ENCODE data around the gene PPP4R4. TPM values are rescaled to one million over a fixed set of nuclear protein-coding genes. Genes with fewer than 3 reads are reported as not detected.
"Not testable (repeated sequence)": the region's sequence is repeated elsewhere in the genome, so short reads cannot be mapped to it uniquely, and the experiment has no call there.

Gene PPP4R4
- polyA plus RNA-seq, 1 donor from 2014 or later, result 4.8 TPM

DNA sequence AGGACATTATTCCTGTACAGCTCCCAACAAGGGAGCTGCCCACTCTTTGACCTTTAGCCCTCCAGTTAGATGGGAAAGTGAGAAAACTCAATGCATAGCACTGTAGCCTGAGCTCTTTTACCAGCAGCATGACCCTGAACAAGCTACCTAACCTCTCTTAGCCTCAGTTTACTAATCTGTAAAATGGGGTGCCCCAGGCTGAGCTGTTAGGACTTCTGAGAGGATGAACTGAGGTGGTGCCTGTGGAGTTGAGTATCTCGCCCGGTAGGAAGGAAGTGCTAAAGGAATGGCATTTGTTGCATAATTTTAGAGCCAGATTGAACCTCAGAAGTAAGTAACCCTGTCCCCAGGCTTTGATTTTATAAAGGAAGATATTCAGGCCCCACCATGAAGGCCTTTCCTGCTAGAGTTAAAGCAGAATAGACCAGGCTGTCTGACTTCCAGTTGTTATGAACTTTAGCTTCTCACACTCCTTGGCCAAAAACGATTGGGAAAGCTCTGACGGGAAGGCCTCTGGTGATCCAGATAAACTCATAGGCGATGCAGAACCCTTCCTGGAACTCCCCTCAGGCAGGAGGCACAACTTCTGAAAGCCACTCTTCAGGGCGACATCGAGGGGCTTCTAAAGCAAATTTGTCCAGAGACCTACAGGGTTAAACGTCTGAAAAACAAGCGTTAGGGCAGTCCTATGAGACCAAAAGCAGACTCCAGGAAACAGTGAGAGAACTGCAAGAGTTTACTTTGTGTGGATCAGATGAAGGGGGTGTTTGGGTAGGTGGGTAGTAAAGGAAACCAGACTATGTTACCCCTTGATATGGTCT is 121.4 kb downstream of the PPP4R4 start:
- Histone ChIP-seq H3K9me2 (ENCODE audit: insufficient read depth, low read length) (no peaks in the 10 kb centered on the region), H3K27ac (ENCODE audit: low read length) (no peak overlapping the region), H3K36me3 (ENCODE audit: insufficient read depth, low read length) (no peaks in the 10 kb centered on the region), H3K9ac (ENCODE audit: low read length) (no peak overlapping the region), H4K20me1 (ENCODE audit: insufficient read depth) (no peaks in the 10 kb centered on the region), H3K9me3 (ENCODE audit: low read length) (no peaks in the 10 kb centered on the region), H3K27me3 (ENCODE audit: insufficient read depth, low read depth, low read length) (no peaks in the 10 kb centered on the region), H3F3A (ENCODE audit: insufficient read depth, low read length, poor library complexity, severe bottlenecking) (no peaks in the 10 kb centered on the region), H3K4me3 (ENCODE audit: low read length) (no peak overlapping the region), H3K4me2 (ENCODE audit: low read length) (no peak overlapping the region), H3K79me2 (replicated peaks; ENCODE audit: insufficient read depth, low read length) (no peaks in the 10 kb centered on the region), H2AFZ (ENCODE audit: low read depth, low read length) (no peak overlapping the region)
- TF ChIP-seq SMC3 (conservative IDR thresholded peaks at IDR 0.05; ENCODE audit: poor library complexity) (no peak), CTCF (IDR thresholded peaks at IDR 0.05; ENCODE audit: poor library complexity, severe bottlenecking) (no peak), MXI1 (conservative IDR thresholded peaks at IDR 0.05; ENCODE audit: poor library complexity, severe bottlenecking) (no peak), TAF1 (IDR thresholded peaks at IDR 0.05; ENCODE audit: low read depth) (no peak), RAD21 (conservative IDR thresholded peaks at IDR 0.05) (no peak)

- not testable (repeated sequence) for H3K9me3 ChIP-seq (ENCODE audit: low read length); H3K4me3 ChIP-seq (ENCODE audit: low read length); H3K79me2 ChIP-seq (replicated peaks; ENCODE audit: insufficient read depth, low read length); H3K36me3 ChIP-seq (ENCODE audit: insufficient read depth, low read length); H4K20me1 ChIP-seq (ENCODE audit: insufficient read depth); H3K27ac ChIP-seq (ENCODE audit: low read length); H3K9ac ChIP-seq (ENCODE audit: low read length); H3F3A ChIP-seq (ENCODE audit: insufficient read depth, low read length, poor library complexity, severe bottlenecking); H3K27me3 ChIP-seq (ENCODE audit: insufficient read depth, low read depth, low read length); H3K9me2 ChIP-seq (ENCODE audit: insufficient read depth, low read length); H2AFZ ChIP-seq (ENCODE audit: low read depth, low read length); H3K4me2 ChIP-seq (ENCODE audit: low read length)
Observed at GRCh38 chr14:94296181-94296545, 122.0 kb downstream of the PPP4R4 start.

- H3K27ac ChIP-seq (ENCODE audit: low read length), result no peak overlapping the region
- no peak overlapping the region for H3K4me2 ChIP-seq (ENCODE audit: low read length)
- H3K27me3 ChIP-seq (ENCODE audit: insufficient read depth, low read depth, low read length), result no peaks in the 10 kb centered on the region
- no peaks in the 10 kb centered on the region for H3K36me3 ChIP-seq (ENCODE audit: insufficient read depth, low read length)
- no peaks in the 10 kb centered on the region for H3F3A ChIP-seq (ENCODE audit: insufficient read depth, low read length, poor library complexity, severe bottlenecking)
- no peaks in the 10 kb centered on the region for H3K9me3 ChIP-seq (ENCODE audit: low read length)
- TF ChIP-seq RAD21 (conservative IDR thresholded peaks at IDR 0.05), result no peak
- H3K79me2 ChIP-seq (replicated peaks; ENCODE audit: insufficient read depth, low read length), result no peaks in the 10 kb centered on the region
- no peak overlapping the region for H3K4me3 ChIP-seq (ENCODE audit: low read length)
- H2AFZ ChIP-seq (ENCODE audit: low read depth, low read length), result no peak overlapping the region
- no peaks in the 10 kb centered on the region for H3K9me2 ChIP-seq (ENCODE audit: insufficient read depth, low read length)
- H3K9ac ChIP-seq (ENCODE audit: low read length), result no peak overlapping the region
- no peaks in the 10 kb centered on the region for H4K20me1 ChIP-seq (ENCODE audit: insufficient read depth)
Observed at GRCh38 chr14:94298130-94298529, 124.0 kb downstream of the PPP4R4 start.

GRCh38 chr14:94303111-94303510 is 129.0 kb downstream of the PPP4R4 start:
- H3K4me3 ChIP-seq (ENCODE audit: low read length), result no peak overlapping the region
- H3K9me3 ChIP-seq (ENCODE audit: low read length), result no peaks in the 10 kb centered on the region
- H3K9ac ChIP-seq (ENCODE audit: low read length), result no peak overlapping the region
- H4K20me1 ChIP-seq (ENCODE audit: insufficient read depth), result no peaks in the 10 kb centered on the region
- no peaks in the 10 kb centered on the region for H3K27me3 ChIP-seq (ENCODE audit: insufficient read depth, low read depth, low read length)
- no peak overlapping the region for H3K4me2 ChIP-seq (ENCODE audit: low read length)
- H3K9me2 ChIP-seq (ENCODE audit: insufficient read depth, low read length), result no peaks in the 10 kb centered on the region
- no peaks in the 10 kb centered on the region for H3F3A ChIP-seq (ENCODE audit: insufficient read depth, low read length, poor library complexity, severe bottlenecking)
- no peaks in the 10 kb centered on the region for H3K36me3 ChIP-seq (ENCODE audit: insufficient read depth, low read length)
- no peaks in the 10 kb centered on the region for H3K79me2 ChIP-seq (replicated peaks; ENCODE audit: insufficient read depth, low read length)
- no peak overlapping the region for H2AFZ ChIP-seq (ENCODE audit: low read depth, low read length)
- TF ChIP-seq SMC3 (conservative IDR thresholded peaks at IDR 0.05; ENCODE audit: poor library complexity), result no peak
- no peak for TF ChIP-seq EP300 (conservative IDR thresholded peaks at IDR 0.05; ENCODE audit: poor library complexity, severe bottlenecking)
- no peak for TF ChIP-seq TAF1 (IDR thresholded peaks at IDR 0.05; ENCODE audit: low read depth)
- no peak for TF ChIP-seq MXI1 (conservative IDR thresholded peaks at IDR 0.05; ENCODE audit: poor library complexity, severe bottlenecking)
- no peak for TF ChIP-seq POLR2AphosphoS5 (IDR thresholded peaks at IDR 0.05)
- TF ChIP-seq, protein P1, sequence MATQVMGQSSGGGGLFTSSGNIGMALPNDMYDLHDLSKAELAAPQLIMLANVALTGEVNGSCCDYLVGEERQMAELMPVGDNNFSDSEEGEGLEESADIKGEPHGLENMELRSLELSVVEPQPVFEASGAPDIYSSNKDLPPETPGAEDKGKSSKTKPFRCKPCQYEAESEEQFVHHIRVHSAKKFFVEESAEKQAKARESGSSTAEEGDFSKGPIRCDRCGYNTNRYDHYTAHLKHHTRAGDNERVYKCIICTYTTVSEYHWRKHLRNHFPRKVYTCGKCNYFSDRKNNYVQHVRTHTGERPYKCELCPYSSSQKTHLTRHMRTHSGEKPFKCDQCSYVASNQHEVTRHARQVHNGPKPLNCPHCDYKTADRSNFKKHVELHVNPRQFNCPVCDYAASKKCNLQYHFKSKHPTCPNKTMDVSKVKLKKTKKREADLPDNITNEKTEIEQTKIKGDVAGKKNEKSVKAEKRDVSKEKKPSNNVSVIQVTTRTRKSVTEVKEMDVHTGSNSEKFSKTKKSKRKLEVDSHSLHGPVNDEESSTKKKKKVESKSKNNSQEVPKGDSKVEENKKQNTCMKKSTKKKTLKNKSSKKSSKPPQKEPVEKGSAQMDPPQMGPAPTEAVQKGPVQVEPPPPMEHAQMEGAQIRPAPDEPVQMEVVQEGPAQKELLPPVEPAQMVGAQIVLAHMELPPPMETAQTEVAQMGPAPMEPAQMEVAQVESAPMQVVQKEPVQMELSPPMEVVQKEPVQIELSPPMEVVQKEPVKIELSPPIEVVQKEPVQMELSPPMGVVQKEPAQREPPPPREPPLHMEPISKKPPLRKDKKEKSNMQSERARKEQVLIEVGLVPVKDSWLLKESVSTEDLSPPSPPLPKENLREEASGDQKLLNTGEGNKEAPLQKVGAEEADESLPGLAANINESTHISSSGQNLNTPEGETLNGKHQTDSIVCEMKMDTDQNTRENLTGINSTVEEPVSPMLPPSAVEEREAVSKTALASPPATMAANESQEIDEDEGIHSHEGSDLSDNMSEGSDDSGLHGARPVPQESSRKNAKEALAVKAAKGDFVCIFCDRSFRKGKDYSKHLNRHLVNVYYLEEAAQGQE (IDR thresholded peaks at IDR 0.05; ENCODE audit: borderline replicate concordance), result no peak
- no peak for TF ChIP-seq EZH2 (IDR thresholded peaks at IDR 0.05; ENCODE audit: borderline replicate concordance, insufficient read depth, low read length, poor library complexity, severe bottlenecking)
- TF ChIP-seq CTCF (IDR thresholded peaks at IDR 0.05; ENCODE audit: poor library complexity, severe bottlenecking), result no peak
- no peak for TF ChIP-seq RAD21 (conservative IDR thresholded peaks at IDR 0.05)
- no peak overlapping the region for H3K27ac ChIP-seq (ENCODE audit: low read length)
